CD4-positive, alpha-beta T cell treated with Interleukin-1 beta for 1 hour (primary cell): Measurements from ENCODE around the gene FAM174C.
A peak's percentile ranks its signal among the peaks of the same experiment; 100 is the strongest.

Experiments used
- DNase-seq, 2 donors: peaks; one replicate each; pipeline ENCODE4 v3.0.0-alpha.2; 2020 to 2022

The FAM174C gene

GRCh38 chr19:1275260-1275975 lies at the start of gene FAM174C:
FAM174C (plus strand) TSS chr19:1275530; CDS start chr19:1275550, 20 bp downstream.
- DNase-seq, result peak; percentile 96 to 97

GRCh38 chr19:1226227-1226518 lies 49.2 kb upstream of the FAM174C start:
- DNase-seq, result no peak

GRCh38 chr19:1226522-1227303 lies 48.6 kb upstream of the FAM174C start:
- DNase-seq, result no peak

DNA sequence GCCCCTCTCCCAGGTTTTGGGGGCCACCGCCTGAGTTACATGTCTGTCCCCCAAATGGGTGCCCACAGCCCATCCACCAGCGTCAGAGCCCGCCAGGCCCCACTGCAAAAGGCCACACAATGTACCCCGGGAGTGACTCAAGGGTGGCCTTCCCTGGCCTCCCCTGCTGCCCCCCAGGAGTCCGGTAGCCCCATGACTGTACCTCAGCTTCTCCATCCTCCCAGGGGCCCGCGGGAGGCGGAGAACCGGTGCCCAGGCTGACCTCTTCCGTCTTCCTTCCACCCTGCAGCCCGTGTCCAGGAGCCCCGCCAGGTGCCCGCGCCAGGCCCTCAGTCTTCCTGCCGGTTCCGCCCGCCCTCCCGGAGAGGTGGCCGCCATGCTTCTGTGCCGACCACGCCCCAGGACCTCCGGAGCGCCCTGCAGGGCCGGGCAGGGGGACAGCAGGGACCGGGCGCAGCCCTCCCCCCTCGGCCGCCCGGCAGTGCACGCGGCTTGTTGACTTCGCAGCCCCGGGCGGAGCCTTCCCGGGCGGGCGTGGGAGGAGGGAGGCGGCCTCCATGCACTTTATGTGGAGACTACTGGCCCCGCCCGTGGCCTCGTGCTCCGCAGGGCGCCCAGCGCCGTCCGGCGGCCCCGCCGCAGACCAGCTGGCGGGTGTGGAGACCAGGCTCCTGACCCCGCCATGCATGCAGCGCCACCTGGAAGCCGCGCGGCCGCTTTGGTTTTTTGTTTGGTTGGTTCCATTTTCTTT lies 47.9 kb upstream of the FAM174C start:
- DNase-seq, result no peak

GRCh38 chr19:1228161-1228957 lies 47.0 kb upstream of the FAM174C start:
- no peak for DNase-seq

- DNase-seq, result no peak
Measured at GRCh38 chr19:1229056-1229923, 46.0 kb upstream of the FAM174C start.

DNA sequence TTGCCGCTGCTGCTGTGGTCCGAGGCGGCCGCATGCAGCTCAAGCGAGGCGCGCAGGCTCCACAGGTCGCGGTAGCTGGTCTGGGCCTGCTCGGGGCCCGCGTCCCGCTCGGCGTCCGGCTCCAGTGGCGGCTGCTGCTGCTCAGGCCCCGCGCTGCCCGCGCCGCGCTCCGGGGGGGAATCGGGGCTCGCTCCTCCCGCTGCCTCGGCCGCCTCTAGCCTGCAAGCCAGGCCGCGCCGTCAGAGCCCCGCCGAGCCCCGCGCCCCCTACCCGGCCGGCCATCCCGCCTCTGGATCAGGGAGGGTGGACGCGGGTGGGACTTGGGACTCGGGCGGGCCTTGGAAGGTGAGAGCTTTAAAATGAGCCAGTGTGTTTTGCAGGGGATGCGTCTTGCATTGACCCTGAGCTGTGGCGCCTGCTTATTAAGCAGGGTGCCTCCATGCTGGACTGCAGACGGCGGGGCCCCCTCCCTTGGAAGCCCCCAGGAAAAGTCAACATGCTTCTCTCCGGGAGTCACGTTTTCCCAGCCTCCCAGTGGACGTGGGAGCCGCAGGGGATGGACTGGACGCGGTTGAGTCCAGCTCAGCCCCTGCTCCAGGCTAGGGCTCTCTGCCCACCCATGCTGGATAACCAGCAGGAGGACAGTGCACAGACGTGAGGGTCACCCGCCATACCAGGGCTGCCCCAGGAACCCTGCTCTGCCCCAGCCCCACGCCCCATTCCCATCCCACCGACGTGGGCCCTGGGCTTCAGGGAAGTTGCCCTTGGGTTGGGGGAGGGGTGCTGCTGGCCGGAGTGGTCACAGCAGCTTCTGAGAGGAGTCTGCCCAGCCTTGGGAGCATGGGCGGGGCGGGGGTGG lies 45.2 kb upstream of the FAM174C start:
- no peak for DNase-seq

DNA sequence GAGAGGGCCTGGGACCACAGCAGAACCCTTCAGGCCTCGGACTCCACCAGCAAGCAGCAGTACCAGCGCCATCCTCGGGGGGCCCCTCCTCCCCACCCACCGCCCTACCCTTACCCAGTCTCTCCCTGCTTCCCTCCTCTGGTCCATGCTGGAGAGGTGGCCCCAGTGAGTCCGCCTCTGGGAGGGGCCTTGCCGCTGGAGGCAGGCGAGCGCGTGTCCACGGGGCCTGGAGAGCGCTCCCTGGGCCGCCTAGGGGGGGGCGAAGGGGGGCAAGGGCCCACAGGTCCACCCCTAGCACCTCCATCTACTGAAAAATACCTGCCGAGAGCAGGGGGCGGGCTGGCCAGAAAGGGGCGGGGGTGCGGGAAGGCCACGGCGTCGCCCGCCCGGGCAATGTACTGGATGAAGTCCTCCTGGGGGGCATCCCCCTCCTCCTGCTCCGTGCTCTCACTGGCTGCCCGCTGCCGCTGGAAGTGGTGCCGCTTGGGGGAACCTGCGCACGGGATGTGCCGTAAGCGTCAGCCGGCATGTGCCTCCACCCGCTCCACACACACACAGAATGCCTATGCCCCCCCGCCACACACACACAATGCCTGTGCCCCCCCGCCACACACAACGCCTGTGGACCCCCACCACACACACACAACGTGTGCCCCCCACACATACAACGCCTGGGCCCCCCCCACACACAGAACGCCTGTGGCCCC lies 44.4 kb upstream of the FAM174C start:
- DNase-seq, result no peak

DNA sequence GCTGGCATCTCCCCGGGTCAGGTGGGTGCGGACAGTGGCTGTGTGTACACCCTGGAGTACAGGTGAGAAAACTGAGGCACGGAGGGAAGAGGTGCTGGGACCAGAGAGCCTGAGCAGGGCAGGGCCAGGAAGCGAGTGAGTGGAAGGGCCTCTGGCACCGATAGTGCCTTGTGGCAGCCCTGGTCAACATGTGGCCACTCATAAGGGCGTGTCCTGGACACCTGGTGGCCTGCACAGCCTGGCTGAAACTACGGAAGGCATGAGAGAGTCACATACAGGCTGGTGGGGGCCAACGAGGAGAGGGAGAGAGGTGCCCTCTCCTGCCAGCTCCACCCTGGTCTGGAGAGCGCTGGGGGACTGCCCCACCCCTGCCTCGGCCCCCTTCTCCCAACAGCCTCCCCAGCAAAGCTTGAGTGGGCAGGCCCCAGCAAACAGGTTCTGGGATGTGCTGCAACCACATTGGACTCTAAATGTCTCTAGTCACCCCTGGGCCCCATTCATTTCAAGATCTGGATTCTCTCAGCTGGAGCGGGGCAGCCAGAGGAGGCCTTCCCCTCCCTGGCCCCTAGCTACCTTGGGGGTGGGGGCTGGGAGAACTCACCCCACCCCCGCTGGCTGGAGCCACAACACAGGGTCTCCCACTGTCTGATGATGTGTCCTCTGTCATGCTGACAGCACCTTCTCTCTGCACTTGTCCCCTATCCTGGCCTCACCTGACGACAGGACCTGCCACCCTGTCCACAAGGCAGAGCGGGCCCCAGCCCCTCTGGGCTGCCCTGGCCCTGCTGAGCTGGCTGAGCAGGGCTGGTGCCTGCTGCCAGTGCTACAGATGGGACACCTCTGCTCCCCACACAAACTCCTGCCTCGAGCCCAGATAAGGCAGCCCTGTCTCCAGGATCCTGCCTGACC lies 43.3 kb upstream of the FAM174C start:
- no peak for DNase-seq

GRCh38 chr19:1232652-1233072 lies 42.7 kb upstream of the FAM174C start:
- DNase-seq, result no peak

DNA sequence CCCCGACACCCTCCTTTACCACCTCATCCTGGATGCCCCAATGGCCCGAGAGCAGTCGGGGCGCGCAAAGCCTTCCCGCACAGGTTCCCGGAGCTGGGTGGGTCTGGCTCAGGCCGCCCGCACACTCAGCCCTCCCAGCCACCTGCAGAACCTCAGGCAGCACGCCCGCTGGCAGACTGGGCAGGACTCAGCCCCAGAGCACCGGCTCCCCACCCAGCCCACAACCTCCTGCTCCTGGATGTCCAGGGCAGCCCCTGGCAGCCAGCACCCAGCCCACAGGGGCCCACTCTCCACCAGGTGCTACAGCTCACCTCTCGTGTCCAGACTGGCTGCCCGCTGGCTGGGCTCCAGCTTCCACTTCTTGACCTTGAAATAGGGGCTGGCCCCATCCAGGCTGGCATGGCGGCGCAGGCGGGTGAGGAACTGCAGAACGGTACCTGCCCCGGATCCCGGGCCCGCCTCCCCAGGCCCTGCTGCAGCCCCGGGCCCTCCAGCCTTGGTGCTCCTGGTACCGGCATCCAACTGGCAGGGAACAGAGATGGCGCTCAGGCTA lies 42.1 kb upstream of the FAM174C start:
- no peak for DNase-seq

- DNase-seq, result no peak
Measured at GRCh38 chr19:1234051-1234954, 41.0 kb upstream of the FAM174C start.

DNA sequence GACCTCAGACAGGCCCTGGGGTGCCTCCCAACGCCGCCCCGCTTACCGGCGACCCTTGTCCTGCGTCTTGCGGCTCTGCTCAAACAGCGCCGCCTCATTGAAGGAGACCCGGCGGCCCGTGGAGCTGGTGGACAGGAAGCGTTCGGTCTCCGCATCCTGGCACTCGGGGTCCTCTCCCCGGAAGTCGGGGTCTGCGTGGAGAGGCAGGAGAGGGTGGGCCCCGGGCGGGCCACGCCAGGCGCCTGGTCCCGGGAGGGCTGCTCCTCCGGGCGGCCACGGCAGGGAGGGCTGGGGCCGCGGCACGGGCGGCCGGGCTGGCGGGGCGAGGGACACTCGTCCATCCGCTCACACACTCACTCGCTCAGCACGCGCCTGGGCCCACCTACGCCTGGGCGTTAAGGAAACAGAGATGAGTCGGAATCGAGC lies 40.4 kb upstream of the FAM174C start:
- no peak for DNase-seq

- no peak for DNase-seq
Measured at GRCh38 chr19:1235625-1236538, 39.4 kb upstream of the FAM174C start.

DNA sequence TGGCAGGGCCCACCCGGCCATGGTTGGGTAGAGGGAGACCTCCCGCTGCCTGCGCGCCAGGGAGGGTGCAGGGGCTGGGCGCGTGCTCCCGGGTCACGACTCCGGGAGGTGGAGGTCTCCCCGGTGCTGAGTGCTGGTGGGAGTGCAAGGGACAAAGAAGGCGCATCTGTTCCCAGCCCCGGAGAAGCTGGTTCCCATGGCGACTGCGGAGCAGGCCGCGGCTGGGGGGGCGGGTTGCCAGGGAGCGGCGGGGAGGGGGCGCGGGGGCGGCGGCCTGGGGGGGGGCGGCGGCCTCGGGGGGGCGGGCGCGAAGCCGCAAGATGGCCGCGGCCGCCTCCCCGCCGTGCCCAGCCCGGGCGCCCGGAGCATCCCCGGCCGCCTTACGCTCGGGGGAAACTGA lies 38.8 kb upstream of the FAM174C start:
- DNase-seq, result no peak

DNA sequence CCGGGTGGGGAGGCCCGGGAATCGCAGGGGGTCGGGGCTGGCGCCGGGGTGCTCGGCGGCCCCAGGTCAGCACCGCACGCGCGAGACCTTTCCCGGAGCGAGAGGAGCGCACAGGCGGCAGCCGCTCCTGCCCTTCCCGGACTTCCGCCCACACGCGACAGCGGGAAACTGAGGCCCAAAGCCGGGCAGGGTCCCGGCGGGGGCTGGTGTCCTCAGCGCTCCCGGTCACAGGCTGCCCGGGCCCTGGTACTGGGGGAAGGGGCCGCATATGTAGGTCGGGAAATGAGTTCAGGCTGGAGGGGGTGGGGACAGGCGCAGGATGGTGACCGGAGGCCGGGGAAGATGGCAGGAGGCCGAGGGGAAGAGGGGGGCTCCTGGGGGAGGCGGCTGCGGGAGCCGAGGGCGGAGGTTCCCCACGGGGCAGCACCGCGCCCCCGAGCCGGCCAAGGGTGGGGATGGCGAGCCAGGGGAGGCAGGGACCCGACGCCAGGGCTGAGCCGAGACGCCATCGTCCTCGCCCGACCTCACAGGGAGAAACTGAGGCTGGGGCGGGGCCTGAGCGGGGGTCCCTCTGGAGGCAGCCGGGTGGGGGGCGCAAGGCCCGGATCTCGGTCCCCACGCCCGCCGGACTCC lies 38.2 kb upstream of the FAM174C start:
- DNase-seq, result no peak
